Endothelial cell of umbilical vein (primary cell): ENCODE data around the gene APRT. TPM values are rescaled to one million over a fixed set of nuclear protein-coding genes. Genes with fewer than 3 reads are reported as not detected.

Experiments
- BruUV-seq: library from RNA; stranded (reverse); fragments of 400-500 nt; replicated peaks from 2 replicates; lab custom pipeline; 2021; lab: Mats Ljungman, UMichigan
- CTCF ChIA-PET: fragments of 300-600, 350-600 bp; sonication (Branson Sonifier 250); formaldehyde crosslinking; loops from one replicate; lab custom pipeline; 2021; ENCODE audit warnings: antibody characterized with exemption, inconsistent platforms; lab: Charles Lee
- POLR2A ChIA-PET: fragments of 300-600, 350-600 bp; sonication (Branson Sonifier 250); formaldehyde crosslinking; loops from one replicate; lab custom pipeline; 2021; ENCODE audit warnings: antibody characterized with exemption, inconsistent platforms; lab: Charles Lee
- DNase-seq: peaks from one replicate; pipeline ENCODE4 v3.0.0-alpha.2; 2011; ENCODE audit warnings: low read depth, low spot score
- FAIRE-seq: peaks from 2 replicates; lab custom pipeline; 2011; peaks lifted over from hg19 to GRCh38; lab: Jason Lieb, UNC
- H2AFZ ChIP-seq: 2 replicates; pipeline ENCODE4 v1.6.0; 2012; ENCODE audit warnings: low read depth, low read length, control low read depth, inconsistent platforms
- H3K27ac ChIP-seq: 2 replicates; pipeline ENCODE4 v1.5.1; 2011; ENCODE audit warnings: low read depth, mild to moderate bottlenecking, control low read depth, low read length, moderate library complexity; ENCODE audit not compliant: insufficient read depth
- H3K27me3 ChIP-seq, 2 experiments: 2 replicates each; pipeline versions ENCODE4 v1.6.0 to v1.6.1; 2011; ENCODE audit warnings: low read length in 2 of 2, mixed read lengths in 1 of 2; ENCODE audit not compliant: control insufficient read depth in 2 of 2, insufficient read depth in 2 of 2
- H3K36me3 ChIP-seq, 2 experiments: 2 replicates in 1 of 2; 3 replicates in 1 of 2; pipeline ENCODE4 v1.5.1; 2011; ENCODE audit warnings: low read length in 2 of 2, mild to moderate bottlenecking in 1 of 2, moderate library complexity in 1 of 2; ENCODE audit not compliant: control insufficient read depth in 2 of 2, insufficient read depth in 2 of 2; ENCODE audit errors: extremely low read depth in 1 of 2
- H3K4me1 ChIP-seq: 3 replicates; pipeline ENCODE4 v1.5.1; 2011; ENCODE audit warnings: mild to moderate bottlenecking, low read length; ENCODE audit not compliant: control insufficient read depth, insufficient read depth; ENCODE audit errors: extremely low read depth
- H3K4me2 ChIP-seq: 2 replicates; pipeline ENCODE4 v1.6.1; 2011; ENCODE audit warnings: low read length, control low read depth, mixed read lengths; ENCODE audit not compliant: insufficient read depth
- H3K4me3 ChIP-seq, 3 experiments: fragments of 200-600 bp in 1 of 3; sonication (generic), shearing (Covaris generic) in 1 of 3; replicated peaks in 1 of 3; 2 replicates each; pipeline ENCODE4 v1.5.1; 2011 to 2016; ENCODE audit warnings: control low read depth in 3 of 3, low read length in 3 of 3, mild to moderate bottlenecking in 2 of 3, inconsistent platforms in 1 of 3, low read depth in 1 of 3, moderate library complexity in 1 of 3; ENCODE audit not compliant: insufficient read depth in 1 of 3
- H3K79me2 ChIP-seq: 2 replicates; pipeline ENCODE4 v1.6.0; 2012; ENCODE audit warnings: low read length, inconsistent platforms; ENCODE audit not compliant: control insufficient read depth, insufficient read depth
- H3K9ac ChIP-seq: replicated peaks from 2 replicates; pipeline ENCODE3; 2011; ENCODE audit warnings: low read length, control low read depth; ENCODE audit not compliant: insufficient read depth; ENCODE audit errors: extremely low read depth
- H3K9me1 ChIP-seq: replicated peaks from 3 replicates; pipeline ENCODE4 v1.6.0; 2011; ENCODE audit warnings: mild to moderate bottlenecking, low read length; ENCODE audit not compliant: control insufficient read depth, insufficient read depth; ENCODE audit errors: extremely low read depth
- H3K9me3 ChIP-seq: replicated peaks from 2 replicates; pipeline ENCODE4 v1.5.1; 2012; ENCODE audit warnings: low read length, inconsistent platforms; ENCODE audit not compliant: control insufficient read depth, insufficient read depth
- H4K20me1 ChIP-seq: replicated peaks from 2 replicates; pipeline ENCODE3; 2011; ENCODE audit warnings: mild to moderate bottlenecking, low read length; ENCODE audit not compliant: control insufficient read depth, insufficient read depth; ENCODE audit errors: extremely low read depth
- CTCF ChIP-seq, 2 donors: IDR thresholded peaks; 1 replicate in 1 of 2; 2 replicates in 1 of 2; pipeline ENCODE4 v1.5.1; 2011; ENCODE audit warnings: low read length in 2 of 2, mild to moderate bottlenecking in 2 of 2, moderate library complexity in 2 of 2, control low read depth in 1 of 2, inconsistent platforms in 1 of 2, low read depth in 1 of 2; ENCODE audit not compliant: insufficient read depth in 1 of 2; ENCODE audit errors: extremely low read depth in 1 of 2
- EZH2 ChIP-seq: IDR thresholded peaks from 2 replicates; pipeline ENCODE4 v1.6.1; 2012; ENCODE audit warnings: borderline replicate concordance, low read depth, mild to moderate bottlenecking, moderate library complexity, low read length, inconsistent platforms; ENCODE audit not compliant: severe bottlenecking
- FOS ChIP-seq: IDR thresholded peaks from 2 replicates; pipeline ENCODE4 v1.6.1; 2011; ENCODE audit warnings: mild to moderate bottlenecking, low read length, moderate library complexity, borderline replicate concordance; ENCODE audit not compliant: insufficient read depth
- GATA2 ChIP-seq: IDR thresholded peaks from 2 replicates; pipeline ENCODE4 v1.7.0; 2011; ENCODE audit warnings: low read depth, mild to moderate bottlenecking, moderate library complexity, mixed read lengths, low read length; ENCODE audit not compliant: insufficient read length, insufficient read depth
- JUN ChIP-seq: IDR thresholded peaks from 2 replicates; pipeline ENCODE4 v1.6.1; 2011; ENCODE audit warnings: borderline replicate concordance, low read depth; ENCODE audit not compliant: insufficient read length, insufficient read depth
- MYC ChIP-seq: IDR thresholded peaks from one replicate; pipeline ENCODE4 v1.6.1; 2011; ENCODE audit warnings: mild to moderate bottlenecking, low read depth, low read length
- POLR2A ChIP-seq: IDR thresholded peaks from 2 replicates; pipeline ENCODE4 v1.6.1; 2012; ENCODE audit warnings: low read depth, mild to moderate bottlenecking, control low read depth, low read length
- POLR2AphosphoS5 ChIP-seq: IDR thresholded peaks from 2 replicates; pipeline ENCODE4 v1.6.1; 2012; ENCODE audit warnings: low read depth, mild to moderate bottlenecking, control low read depth, low read length, moderate library complexity; ENCODE audit not compliant: insufficient read depth
- dilution Hi-C: fragments of 300-500 bp; cut with MboI; formaldehyde crosslinking; loops from one replicate; pipeline ENCODE4 v1.15.0; 2019; ENCODE audit warnings: low sequenced_read_pairs; ENCODE audit not compliant: extremely low pct_ligation_motif_present
- intact Hi-C: fragments of 100-400 bp; cut with micrococcal nuclease; formaldehyde crosslinking; loops from one replicate; pipeline ENCODE4 v1.10.0; 2022
- polyA plus RNA-seq, 4 experiments: library from polyadenylated mRNA; depleted of rRNA in 3 of 4; stranded (reverse) in 3 of 4; unstranded in 1 of 4; fragments of >200 nt; gene quantifications; 2 replicates each; pipeline versions ENCODE4 v1.2.1 to v1.2.3, GENCODE V29; 2011 to 2012; ENCODE audit warnings: missing spikeins in 1 of 4
- total RNA-seq: library from RNA; stranded (reverse); gene quantifications from 2 replicates; pipeline ENCODE4 v1.2.3, GENCODE V29; 2021

Gene APRT
- total and polyA plus RNA-seq, 2 donors (not counting 3 experiments of a cell fraction or from before 2014, with no cell fraction given): 143 to 152 TPM

GRCh38 chr16:88835818-88836217, 24.1 kb upstream of the APRT start:
- Histone ChIP-seq H3K36me3 (peaks cover 0 to 12% of the 10 kb centered on the region in 2 experiments), H3K9ac (no peak overlapping the region), H3K27ac (no peak overlapping the region), H2AFZ (no peak overlapping the region), H3K9me3 (no peaks in the 10 kb centered on the region), H3K9me1 (no peaks in the 10 kb centered on the region), H3K79me2 (no peaks in the 10 kb centered on the region), H3K4me1 (no peaks in the 10 kb centered on the region), H3K4me2 (no peak overlapping the region), H4K20me1 (no peaks in the 10 kb centered on the region), H3K4me3 (no peak overlapping the region), H3K27me3 (no peaks in the 10 kb centered on the region)
- BruUV-seq: no TSS peak
- TF ChIP-seq JUN (no peak), POLR2AphosphoS5 (no peak), MYC (no peak), CTCF (IDR thresholded peaks at IDR 0.05; ENCODE audit: extremely low read depth in 1 of 2, insufficient read depth in 1 of 2, low read depth in 1 of 2, low read length in 2 of 2) (no peak), GATA2 (no peak), EZH2 (no peak)
- dilution Hi-C loops (no loop called here), intact Hi-C loops (no loop called here)
- ChIA-PET CTCF (no interaction called here), POLR2A (no interaction called here)
- DNase-seq (no peak), FAIRE-seq (no peak)

- H3K4me2 ChIP-seq: no peak overlapping the region
- POLR2A ChIA-PET: no interaction called here
Observed at GRCh38 chr16:88835383-88835782, 23.7 kb upstream of the APRT start.

More at GRCh38 chr16:88835383-88835782, 23.7 kb upstream of the APRT start:
- no peaks in the 10 kb centered on the region for H4K20me1 ChIP-seq
- TF ChIP-seq EZH2 (no peak), FOS (no peak), CTCF (IDR thresholded peaks at IDR 0.05; ENCODE audit: extremely low read depth in 1 of 2, insufficient read depth in 1 of 2, low read depth in 1 of 2, low read length in 2 of 2) (no peak), GATA2 (no peak), POLR2AphosphoS5 (no peak), POLR2A (no peak), JUN (no peak), MYC (no peak)
- FAIRE-seq (no peak), DNase-seq (no peak)
- dilution Hi-C loops (no loop called here), intact Hi-C loops (no loop called here)
- H3K27me3 ChIP-seq: no peaks in the 10 kb centered on the region
- no peaks in the 10 kb centered on the region for H3K9me1 ChIP-seq
- CTCF ChIA-PET: no interaction called here
- H3K27ac ChIP-seq: no peak overlapping the region
- H3K9me3 ChIP-seq: no peaks in the 10 kb centered on the region
- no TSS peak for BruUV-seq
- H2AFZ ChIP-seq: no peak overlapping the region
- H3K79me2 ChIP-seq: no peaks in the 10 kb centered on the region
- H3K4me1 ChIP-seq: no peaks in the 10 kb centered on the region
- no peak overlapping the region for H3K9ac ChIP-seq
- peaks cover 0 to 8% of the 10 kb centered on the region in 2 experiments for H3K36me3 ChIP-seq
- no peak overlapping the region for H3K4me3 ChIP-seq
